Ovary (tissue), 9 donors: Measurements from ENCODE around the gene UMAD1. TPM values are rescaled to one million over a fixed set of nuclear protein-coding genes. Genes with fewer than 3 reads are reported as not detected.

Experiments
- DNase-seq, 5 donors: peaks; one replicate each; pipeline ENCODE4 v3.0.0-alpha.2; 2019 to 2020
- H3K27ac ChIP-seq, 2 donors: fragments of 200-600 bp; one replicate each; pipeline versions ENCODE4 v1.5.1 to v1.8.0; 2019 to 2022
- H3K27me3 ChIP-seq: fragments of 200-600 bp; one replicate; pipeline ENCODE4 v1.8.0; 2022
- H3K36me3 ChIP-seq: fragments of 200-600 bp; sonication (generic); one replicate; pipeline ENCODE4 v1.5.1; 2019
- H3K4me1 ChIP-seq: one replicate; pipeline ENCODE4 v1.8.1; 2013; ENCODE audit warnings: mild to moderate bottlenecking, moderate library complexity; ENCODE audit not compliant: insufficient read depth
- H3K4me3 ChIP-seq: fragments of 200-600 bp; sonication (generic); one replicate; pipeline ENCODE4 v1.5.1; 2017
- H3K9me3 ChIP-seq, 2 donors: fragments of 200-600 bp in 1 of 2; sonication (generic) in 1 of 2; one replicate each; pipeline versions ENCODE4 v1.5.1 to v1.8.1; 2013 to 2019; ENCODE audit warnings: mild to moderate bottlenecking in 1 of 2, moderate library complexity in 1 of 2
- EP300 ChIP-seq: sonication (generic); formaldehyde crosslinking; IDR thresholded peaks from one replicate; pipeline ENCODE4 v1.6.1; 2017; ENCODE audit warnings: antibody characterized with exemption
- POLR2A ChIP-seq: fragments of 450-650 bp; IDR thresholded peaks from one replicate; pipeline ENCODE4 v1.6.1; 2017; ENCODE audit warnings: antibody characterized with exemption, mild to moderate bottlenecking, moderate library complexity
- WGBS, 3 donors: extraction: QIAGEN DNeasy Blood & Tissue Kit in 1 of 3; methylation state at CpG; one replicate each; pipeline versions ENCODE4 v1.1.5 to v1.1.7; 2013 to 2017; 5-methylcytosine and 5-hydroxymethylcytosine counted together
- intact Hi-C, 4 donors: fragments of 100-400 bp; cut with DNase I; formaldehyde crosslinking; loops; one replicate each; pipeline versions ENCODE4 v1.11.0 to v1.15.1; 2022 to 2023
- polyA plus RNA-seq, 2 donors: library from polyadenylated mRNA; stranded (reverse); fragments of 200-250 nt in 1 of 2; fragments of 350-450 nt in 1 of 2; fragmentation: Illumina TruSeq in 1 of 2; extraction: RNeasy Lipid Tissue Mini Kit (QIAGEN cat#74804) in 1 of 2; gene quantifications; one replicate each; pipeline ENCODE4 v1.2.3, GENCODE V29; 2013 to 2014
- total RNA-seq, 7 donors: library from RNA; depleted of rRNA in 2 of 7; stranded (reverse); fragments of >200 nt in 2 of 7; fragmentation: NEBNext Ultra II Directional in 3 of 7; extraction: Animal tissue kit (Norgen Biotek cat#: 25700) in 3 of 7; gene quantifications; one replicate each; pipeline versions ENCODE4 v1.1.0 to v1.2.4, GENCODE V29; 2016 to 2023
- TF ChIP-seq, protein P1 (sequence below), 3 donors: fragments of 450-650 bp in 2 of 3; fragments of 200-600 bp in 1 of 3; IDR thresholded peaks; one replicate each; pipeline versions ENCODE4 v1.5.1 to v1.8.0; 2016 to 2022; ENCODE audit warnings: antibody characterized with exemption in 3 of 3, mild to moderate bottlenecking in 1 of 3
- donor health status: DM: no; HTN: no; CAD: no; lungs with moderate emphysema.
- donor health status: DM: no; HTN: no; CAD: no.
- donor health status: Bipolar disorder and iron deficiency.
- donor health status: DM: yes; HTN: yes; CAD: no.
- donor health status: DM: no; HTN: no; CAD: no.
- donor health status: DM: yes; HTN: yes; CAD: no.

UMAD1 gene
- total and polyA plus RNA-seq, 9 donors, result 10.4 to 19.1 (median 16.2) TPM

DNA sequence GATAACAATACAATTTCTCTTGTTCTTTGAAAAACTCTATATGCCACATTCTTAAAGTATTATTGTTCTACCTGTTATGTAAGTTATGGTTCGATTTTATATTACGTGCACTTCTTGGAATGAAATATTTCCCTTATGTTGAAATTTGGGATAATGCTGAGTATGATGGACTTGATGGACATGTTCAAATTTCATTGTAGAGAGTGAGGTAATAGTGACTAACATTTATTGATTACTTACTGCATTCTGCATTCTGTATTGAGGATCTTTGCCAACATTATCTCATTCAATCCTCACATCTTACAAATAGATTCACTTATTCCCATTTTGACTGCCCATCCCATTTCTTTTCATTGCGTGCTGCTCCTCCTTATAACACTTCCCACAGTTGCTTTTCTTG is 208.3 kb downstream of the UMAD1 start:
- intact Hi-C loops, result no loop called here
- H3K27me3 ChIP-seq, result no peaks in the 10 kb centered on the region
- H3K4me1 ChIP-seq, result no peaks in the 10 kb centered on the region
- H3K27ac ChIP-seq, result no peak overlapping the region
- TF ChIP-seq EP300, result no peak
- no peak for DNase-seq
- no peak overlapping the region for H3K4me3 ChIP-seq
- no peaks in the 10 kb centered on the region for H3K36me3 ChIP-seq
- WGBS, 3 donors, result 65 to 99% (median 96%) methylated on average over 3 of the region's 3 CpGs
- no peaks in the 10 kb centered on the region for H3K9me3 ChIP-seq

DNA sequence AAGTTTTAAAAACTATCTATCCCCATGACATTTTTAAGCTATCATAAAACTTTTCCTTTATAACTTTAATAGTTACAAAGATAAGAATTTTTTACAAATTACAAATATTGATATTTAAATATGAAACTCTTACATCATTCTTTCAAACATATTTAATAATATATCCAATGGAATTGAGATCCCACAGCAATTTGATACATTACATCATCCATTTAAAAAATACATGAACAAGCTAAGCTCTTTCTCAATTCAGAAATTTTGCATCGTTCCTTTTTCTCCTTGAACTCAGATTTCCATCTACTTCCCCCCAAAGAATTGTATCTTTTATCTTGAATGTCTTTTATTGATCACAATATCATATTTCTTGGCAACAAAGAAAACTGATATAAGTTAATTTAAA is 209.6 kb downstream of the UMAD1 start:
- 89 to 96% (median 91%) methylated on average over 1 of the region's 1 CpG for WGBS, 3 donors
- DNase-seq, result no peak
- no peak overlapping the region for H3K4me3 ChIP-seq
- no peaks in the 10 kb centered on the region for H3K36me3 ChIP-seq
- no peaks in the 10 kb centered on the region for H3K27me3 ChIP-seq
- no peak for TF ChIP-seq EP300
- TF ChIP-seq POLR2A, result no peak
- TF ChIP-seq, protein P1, sequence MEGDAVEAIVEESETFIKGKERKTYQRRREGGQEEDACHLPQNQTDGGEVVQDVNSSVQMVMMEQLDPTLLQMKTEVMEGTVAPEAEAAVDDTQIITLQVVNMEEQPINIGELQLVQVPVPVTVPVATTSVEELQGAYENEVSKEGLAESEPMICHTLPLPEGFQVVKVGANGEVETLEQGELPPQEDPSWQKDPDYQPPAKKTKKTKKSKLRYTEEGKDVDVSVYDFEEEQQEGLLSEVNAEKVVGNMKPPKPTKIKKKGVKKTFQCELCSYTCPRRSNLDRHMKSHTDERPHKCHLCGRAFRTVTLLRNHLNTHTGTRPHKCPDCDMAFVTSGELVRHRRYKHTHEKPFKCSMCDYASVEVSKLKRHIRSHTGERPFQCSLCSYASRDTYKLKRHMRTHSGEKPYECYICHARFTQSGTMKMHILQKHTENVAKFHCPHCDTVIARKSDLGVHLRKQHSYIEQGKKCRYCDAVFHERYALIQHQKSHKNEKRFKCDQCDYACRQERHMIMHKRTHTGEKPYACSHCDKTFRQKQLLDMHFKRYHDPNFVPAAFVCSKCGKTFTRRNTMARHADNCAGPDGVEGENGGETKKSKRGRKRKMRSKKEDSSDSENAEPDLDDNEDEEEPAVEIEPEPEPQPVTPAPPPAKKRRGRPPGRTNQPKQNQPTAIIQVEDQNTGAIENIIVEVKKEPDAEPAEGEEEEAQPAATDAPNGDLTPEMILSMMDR (IDR thresholded peaks at IDR 0.05), result no peak
- no peaks in the 10 kb centered on the region for H3K4me1 ChIP-seq
- H3K9me3 ChIP-seq, result no peaks in the 10 kb centered on the region
- intact Hi-C loops, result no loop called here
- H3K27ac ChIP-seq, result no peak overlapping the region

DNA sequence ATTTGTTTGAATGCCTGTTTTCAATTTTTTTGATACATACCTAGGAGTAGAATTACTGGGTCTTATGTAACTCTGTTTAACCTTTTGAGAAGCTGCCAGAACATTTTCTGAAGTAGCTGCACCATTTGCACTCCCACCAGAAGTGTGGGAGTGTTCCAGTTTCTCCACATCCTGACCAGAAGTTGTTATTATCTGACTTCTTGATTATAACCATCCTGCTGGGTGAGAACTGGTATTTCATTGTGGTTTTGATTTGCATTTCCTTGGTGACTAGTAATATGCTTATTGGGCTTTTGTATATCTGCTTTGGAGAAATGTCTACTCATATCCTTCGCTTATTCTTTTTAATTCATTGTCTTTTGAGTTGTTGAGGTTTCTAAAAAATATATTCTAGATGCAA is 210.8 kb downstream of the UMAD1 start:
- no peak for DNase-seq
- WGBS, 3 donors, result 97 to 98% (median 97%) methylated on average over 1 of the region's 1 CpG
- Histone ChIP-seq H3K4me1 (no peaks in the 10 kb centered on the region), H3K27ac (no peak overlapping the region), H3K4me3 (no peak overlapping the region), H3K36me3 (no peaks in the 10 kb centered on the region), H3K9me3 (no peaks in the 10 kb centered on the region), H3K27me3 (no peaks in the 10 kb centered on the region)
- intact Hi-C loops, result no loop called here
- TF ChIP-seq POLR2A (no peak), EP300 (no peak)
- TF ChIP-seq, protein P1 (IDR thresholded peaks at IDR 0.05), result no peak

DNA sequence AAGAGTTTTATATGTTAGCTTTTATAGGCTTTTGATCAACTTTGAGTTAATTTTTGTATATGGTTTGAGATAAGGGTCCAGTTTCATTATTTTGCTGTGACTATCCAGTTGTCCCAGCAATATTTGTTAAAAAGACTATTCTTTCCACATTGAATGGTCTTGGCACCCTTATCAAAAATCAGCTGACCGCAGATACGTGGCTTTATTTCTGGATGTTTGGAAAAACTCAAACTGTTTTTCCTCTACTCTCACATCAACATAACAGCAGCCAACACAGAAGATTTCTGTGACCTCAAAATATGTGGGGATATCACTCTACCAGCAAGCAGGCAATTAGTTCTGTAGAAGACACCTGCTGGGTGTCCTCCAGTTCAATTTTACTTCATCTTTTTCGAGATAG is 211.4 kb downstream of the UMAD1 start:
- intact Hi-C loops, result no loop called here
- no peaks in the 10 kb centered on the region for H3K4me1 ChIP-seq
- H3K4me3 ChIP-seq, result no peak overlapping the region
- 42 to 57% (median 47%) methylated on average over 3 of the region's 3 CpGs for WGBS, 3 donors
- DNase-seq, result no peak
- TF ChIP-seq, protein P1 (IDR thresholded peaks at IDR 0.05), result no peak
- TF ChIP-seq POLR2A (no peak), EP300 (no peak)
- no peak overlapping the region for H3K27ac ChIP-seq
- no peaks in the 10 kb centered on the region for H3K36me3 ChIP-seq
- no peaks in the 10 kb centered on the region for H3K9me3 ChIP-seq
- no peaks in the 10 kb centered on the region for H3K27me3 ChIP-seq

DNA sequence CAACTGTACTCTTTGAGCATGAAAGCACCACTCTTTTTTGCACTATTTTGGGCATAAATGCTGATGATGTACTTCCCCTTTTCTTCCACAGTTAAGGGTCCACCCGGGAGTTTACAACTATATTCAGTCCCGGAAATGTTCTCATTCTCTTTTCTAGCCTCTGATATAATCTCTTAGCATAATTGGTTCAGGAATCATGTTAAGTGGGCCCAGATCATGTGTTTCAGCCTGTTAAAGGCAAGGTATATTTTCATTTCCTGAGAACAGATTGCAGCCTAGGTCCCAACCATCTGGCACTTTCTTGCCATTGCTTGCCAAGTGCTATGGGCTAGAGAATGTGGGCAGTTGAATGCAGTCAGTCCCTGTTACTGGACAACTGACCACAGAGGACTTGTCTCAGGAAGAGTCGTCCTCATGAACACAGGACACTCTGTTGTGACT is 216.6 kb downstream of the UMAD1 start:
- Histone ChIP-seq H3K4me3 (no peak overlapping the region), H3K27ac (no peak overlapping the region)
- 90 to 94% (median 93%) methylated on average over 3 of the region's 3 CpGs for WGBS, 3 donors

More for the DNA sequence above, 216.6 kb downstream of the UMAD1 start:
- Histone ChIP-seq H3K27me3 (no peaks in the 10 kb centered on the region), H3K36me3 (no peaks in the 10 kb centered on the region), H3K4me1 (peaks cover 1% of the 10 kb centered on the region), H3K9me3 (no peaks in the 10 kb centered on the region)
- DNase-seq, result no peak
- TF ChIP-seq EP300, result no peak
- TF ChIP-seq POLR2A, result no peak
- TF ChIP-seq, protein P1 (IDR thresholded peaks at IDR 0.05), result no peak
- intact Hi-C loops, result no loop called here
